ENCODE measurements around the gene GLRA3. TPM values are rescaled to one million over a fixed set of nuclear protein-coding genes. Genes with fewer than 3 reads are reported as not detected.
A peak's percentile ranks its signal among the peaks of the same experiment; 100 is the strongest.
"Not testable (repeated sequence)": the region's sequence is repeated elsewhere in the genome, so short reads cannot be mapped to it uniquely, and the experiment has no call there.

Gene GLRA3
- not detected in 2 replicates for total RNA-seq
- polyA plus RNA-seq (2012), result not detected

DNA sequence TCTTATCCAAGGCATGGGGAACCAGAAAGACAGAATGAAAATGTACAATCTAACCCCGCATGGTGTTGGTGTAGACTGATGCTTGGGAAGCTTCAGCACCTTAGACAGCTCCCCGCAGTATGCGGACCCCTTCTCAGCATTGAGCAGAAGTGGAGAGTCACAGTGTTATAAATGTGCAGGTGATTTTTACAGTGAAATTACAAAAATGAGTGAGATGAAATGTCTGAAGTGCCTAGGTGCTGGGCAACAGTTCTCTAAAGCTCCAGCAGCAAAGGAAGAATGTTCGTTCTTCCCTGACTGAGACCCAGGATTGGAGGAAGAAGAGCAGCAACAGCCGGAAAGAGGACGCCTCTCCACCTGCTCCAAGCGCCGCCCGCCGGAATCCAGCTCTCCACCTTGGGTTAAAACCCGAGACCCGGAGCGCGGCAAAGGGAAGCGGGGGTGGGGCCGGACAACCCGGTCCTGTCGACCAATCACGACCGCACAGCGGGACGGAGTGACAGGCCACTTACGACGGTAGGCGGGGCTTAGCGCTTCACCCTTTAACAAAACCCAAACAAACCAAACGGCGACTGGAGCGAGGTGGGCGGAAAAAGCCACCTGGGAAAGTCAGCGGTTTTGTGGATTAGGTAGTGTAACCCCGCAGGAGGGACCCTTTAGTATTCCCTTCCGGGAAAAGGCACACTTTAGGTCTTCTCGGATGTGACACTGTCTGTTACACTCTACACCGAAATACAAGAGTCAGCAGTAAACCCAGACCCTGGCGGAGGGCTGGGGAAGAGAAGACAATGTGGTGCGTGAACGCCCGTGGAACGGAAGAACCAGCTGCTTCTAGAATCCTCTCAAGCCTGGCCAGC lies at the start of gene GLRA3:
TSS of gene GLRA3 (minus strand) at position 403 of the 857 bp plus-strand sequence. CDS start 436 bp downstream, outside the sequence.
- DNase-seq (ENCODE audit: low read depth), result peak; percentile 63

DNA sequence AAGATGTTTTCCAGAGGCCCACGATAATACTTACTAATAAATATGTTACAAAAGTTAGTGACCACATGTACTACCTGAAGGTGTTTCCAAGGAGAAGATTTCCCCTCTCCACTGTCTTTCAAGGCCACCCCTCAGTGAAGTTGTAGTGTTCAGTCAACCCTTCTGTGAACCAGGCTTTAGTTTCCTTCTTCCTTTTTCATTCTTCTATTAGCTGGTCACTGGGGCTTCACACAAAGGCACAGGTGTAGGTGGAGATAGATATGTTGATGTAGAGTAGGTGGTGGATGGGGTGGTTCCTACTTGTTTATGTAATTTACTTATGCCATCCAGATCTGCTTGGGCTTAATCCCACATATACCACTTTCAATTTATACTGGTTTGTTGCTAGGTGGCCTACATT lies 45.9 kb upstream of the GLRA3 start:
- DNase-seq (ENCODE audit: low read depth), result no peak

DNA sequence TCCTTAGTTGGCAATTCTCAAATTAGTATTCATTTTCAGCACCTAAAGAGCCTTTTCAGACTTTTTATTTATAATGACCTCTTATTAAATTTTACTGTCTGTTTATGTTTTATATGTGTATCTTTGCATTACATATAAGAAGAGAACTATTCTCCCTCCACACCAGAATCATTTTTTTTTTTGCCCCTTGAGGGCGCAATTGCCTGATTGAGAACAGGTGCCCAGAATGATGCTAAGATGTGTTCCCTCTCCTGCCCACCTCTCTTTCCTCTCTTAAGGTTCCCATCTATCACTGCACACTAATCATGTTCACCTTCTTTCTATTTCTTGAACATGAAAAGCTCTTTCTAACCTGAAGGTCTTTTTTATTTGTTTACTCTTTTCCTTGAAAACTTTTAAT lies 44.9 kb upstream of the GLRA3 start:
- DNase-seq (ENCODE audit: low read depth), result peak; percentile 9

DNA sequence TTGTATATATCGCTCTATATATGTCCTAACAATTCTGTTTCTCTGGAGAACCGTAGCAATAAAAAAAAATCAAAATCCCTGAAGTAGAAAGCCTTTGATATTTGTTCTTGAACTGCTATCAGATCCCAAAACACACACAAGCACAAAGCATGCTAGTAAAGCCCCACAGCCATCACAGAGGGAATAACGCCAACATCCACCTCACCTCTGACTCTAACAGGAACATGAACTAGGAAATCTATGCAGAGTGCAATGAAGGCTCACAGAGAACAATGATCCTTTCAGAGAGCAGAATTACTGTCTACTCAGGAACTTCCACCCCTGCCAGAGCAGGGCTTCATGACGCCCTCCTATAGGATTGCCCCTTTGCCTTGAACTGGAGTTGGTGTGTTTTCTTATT lies 44.1 kb upstream of the GLRA3 start:
- DNase-seq (ENCODE audit: low read depth), result not testable (repeated sequence)

DNA sequence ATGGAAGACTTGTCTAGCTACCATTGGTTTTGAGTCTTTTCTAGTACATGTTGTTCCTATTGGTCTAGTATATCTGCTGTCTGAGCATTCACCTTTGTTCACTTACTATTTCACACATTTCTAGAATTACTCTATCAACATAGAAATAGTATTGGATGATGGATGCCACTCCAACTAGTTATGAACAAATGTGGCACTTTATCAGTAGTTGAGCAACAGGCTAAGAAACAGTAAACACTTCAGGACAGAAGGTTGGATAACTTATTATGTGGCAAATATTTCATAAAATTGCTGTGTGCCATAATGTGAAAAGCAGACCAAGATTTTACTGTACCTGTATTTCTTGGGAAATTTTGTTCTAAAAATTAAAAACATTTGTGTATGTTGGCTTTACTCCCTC lies 42.4 kb upstream of the GLRA3 start:
- no peak for DNase-seq (ENCODE audit: low read depth)

DNA sequence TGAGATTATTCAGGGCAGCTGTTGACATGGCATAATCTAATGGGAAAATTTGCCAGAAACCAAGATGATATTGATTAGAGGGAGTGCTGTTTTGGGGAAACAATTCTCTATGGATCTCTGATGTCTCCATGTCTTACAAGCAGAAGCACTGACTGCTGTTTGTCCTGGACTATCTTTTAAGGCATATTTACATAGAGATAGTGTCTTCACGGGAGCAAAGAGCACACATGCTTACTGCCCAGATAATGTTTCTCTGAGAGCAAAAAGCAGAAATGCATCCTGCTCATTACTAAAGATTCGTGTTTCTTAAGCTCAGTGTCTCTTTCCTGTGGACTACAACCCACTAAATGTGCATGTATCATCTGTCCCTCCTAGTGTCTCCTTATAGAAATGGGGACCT lies 41.3 kb upstream of the GLRA3 start:
- DNase-seq (ENCODE audit: low read depth), result no peak

DNA sequence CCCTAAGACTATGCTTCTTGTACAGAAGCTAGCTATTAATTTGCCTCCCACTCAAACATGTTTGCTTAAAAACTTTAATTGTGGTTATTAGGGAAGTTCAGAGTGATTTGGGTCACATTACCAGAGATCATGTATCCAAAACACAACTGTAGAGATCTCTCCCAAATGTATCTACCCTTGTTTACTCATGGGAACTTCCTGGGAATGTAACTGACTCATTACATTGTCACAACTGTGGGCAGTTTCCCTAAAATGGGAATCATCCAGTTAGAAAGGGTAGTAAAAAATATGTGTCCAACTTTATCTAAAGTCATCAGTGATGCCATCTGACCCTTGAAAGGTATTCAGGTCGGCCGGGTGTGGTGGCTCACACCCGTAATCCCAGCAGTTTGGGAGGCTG lies 40.3 kb upstream of the GLRA3 start:
- peak; percentile 28 for DNase-seq (ENCODE audit: low read depth)

DNA sequence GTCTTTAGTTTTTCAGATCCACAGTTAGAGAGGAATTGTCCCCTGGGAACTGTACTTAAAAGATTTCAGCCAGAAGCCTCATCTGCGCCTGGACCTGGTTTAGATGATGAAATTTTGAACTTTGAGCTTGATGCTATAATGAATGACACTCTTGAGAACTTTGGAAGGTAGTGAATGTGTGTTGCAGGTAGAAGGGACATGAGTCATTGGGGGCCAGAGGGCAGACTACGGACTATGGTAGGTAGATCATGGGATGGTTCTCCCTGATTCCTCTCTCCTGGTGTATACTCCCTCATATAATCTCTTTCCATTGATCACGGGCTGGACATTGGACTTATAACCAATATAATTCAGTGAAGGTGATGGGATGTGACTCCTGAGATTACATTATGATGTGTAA lies 38.9 kb upstream of the GLRA3 start:
- DNase-seq (ENCODE audit: low read depth), result no peak

DNA sequence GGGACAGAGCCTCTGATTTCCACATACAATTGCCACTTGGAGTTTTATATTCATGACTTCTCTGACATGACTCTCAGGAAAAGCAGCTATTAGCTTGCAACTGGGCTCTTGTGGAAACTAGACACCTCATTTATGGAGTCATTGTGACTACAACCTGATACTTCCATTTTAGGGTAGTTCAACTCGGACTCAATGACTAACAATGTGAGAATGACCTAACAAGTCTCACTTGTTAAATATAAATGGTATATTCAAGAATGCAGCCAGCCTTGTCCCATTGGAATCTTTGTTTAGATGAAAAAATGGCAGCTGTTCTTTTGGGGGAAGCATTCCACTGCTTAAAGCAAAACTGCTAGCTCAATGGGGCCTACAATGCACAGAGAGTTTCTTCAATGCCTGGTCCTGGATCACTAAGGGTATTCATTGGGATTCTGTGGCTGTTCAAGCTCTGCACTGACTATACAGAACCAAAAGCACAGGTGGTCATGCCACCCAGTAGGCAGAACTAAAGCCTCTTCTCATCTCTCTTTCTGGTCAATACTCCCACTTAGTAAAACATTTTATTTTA lies 36.5 kb upstream of the GLRA3 start:
- peak; percentile 22 for DNase-seq (ENCODE audit: low read depth)

DNA sequence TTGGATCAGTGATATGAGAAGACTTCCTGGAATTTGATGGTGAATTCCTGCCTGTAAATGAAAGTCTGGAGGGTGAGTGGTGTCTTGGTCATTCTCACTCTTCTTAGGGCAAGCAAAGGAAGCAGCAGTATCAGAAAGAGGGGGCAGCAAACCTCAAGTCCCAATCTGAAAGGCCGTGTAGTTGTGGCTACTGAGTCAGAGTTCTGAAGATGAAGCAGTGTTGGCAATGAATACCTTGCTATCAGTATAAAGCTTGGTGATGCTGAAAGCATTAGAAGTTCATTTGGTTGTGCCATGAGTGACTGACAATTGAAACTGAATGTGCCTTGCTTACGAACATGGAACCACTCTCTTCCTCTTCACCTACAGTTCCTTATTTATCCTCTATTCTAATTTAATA lies 35.0 kb upstream of the GLRA3 start:
- no peak for DNase-seq (ENCODE audit: low read depth)

DNA sequence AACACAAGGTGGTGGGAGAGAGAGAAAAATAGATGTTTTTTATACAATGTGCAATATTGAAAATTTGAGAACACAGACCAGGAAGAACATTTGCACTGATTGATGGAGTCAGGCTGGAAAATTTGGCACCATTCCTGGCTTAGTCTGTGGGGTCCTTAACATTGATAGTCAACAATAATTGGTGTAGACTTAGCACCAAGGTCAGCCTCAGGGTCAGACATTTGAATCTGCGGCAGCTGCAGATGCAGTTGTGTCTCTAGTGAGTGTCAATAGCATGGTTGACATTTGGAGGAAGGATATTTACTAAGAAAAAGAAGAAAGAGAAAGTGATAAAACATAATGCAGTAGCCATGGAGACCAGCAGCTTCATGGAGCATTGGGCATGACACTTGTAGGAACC lies 31.5 kb upstream of the GLRA3 start:
- DNase-seq (ENCODE audit: low read depth), result peak; percentile 14

DNA sequence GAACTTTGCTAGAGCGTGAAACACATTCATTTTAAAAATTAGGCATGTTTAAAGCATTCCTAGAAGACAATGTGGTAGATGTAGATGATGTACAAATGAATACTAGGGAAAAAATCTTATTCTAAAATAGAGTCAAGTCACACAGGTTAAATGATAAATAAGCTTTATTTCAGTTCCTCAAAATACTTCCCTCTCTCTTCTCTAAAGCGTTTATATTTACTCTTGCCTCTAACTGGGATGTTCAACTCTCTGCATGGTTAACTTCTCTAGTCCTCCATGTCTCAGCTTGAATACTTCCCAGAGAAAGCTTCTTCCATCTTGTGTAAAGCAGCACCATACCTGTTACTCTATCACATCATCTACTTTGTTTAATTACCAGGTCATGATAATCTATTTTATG lies 30.9 kb upstream of the GLRA3 start:
- no peak for DNase-seq (ENCODE audit: low read depth)

DNA sequence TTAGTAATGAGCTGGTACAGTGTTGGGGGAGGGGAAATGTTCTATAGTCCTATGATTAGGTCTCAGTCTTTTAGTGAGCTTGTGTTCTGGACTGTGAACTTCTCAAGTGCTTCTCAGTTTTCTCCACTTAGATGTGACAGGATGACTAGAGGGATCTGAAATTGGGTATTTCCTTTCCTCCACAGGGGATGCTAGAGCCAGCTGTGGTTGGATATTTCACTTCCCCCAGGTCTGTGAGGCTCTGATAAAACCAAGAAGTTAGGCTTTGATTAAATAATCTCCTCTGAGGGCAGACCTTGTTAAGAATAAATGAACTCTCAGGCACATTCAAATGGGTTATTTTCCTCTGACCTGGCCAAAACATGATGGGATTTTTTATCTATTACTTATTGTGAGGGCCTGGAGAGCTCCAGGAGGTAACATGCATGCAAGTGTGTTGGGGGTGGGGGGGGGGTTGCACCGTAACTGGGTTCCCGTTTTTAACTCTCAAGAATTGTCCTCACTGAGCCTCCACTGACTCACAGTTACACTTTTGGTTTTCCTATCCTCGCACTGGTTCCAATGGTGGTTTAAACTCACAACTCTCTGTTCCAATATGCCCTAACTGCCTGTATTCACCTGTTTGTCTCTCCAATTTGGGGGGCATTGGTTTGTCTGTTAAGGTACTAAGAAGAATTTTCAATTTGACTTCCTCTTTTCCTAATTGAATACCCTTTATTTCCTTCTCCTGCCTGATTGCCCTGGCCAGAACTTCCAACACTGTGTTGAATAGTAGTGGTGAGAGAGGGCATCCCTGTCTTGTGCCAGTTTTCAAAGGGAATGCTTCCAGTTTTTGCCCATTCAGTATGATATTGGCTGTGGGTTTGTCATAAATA lies 28.1 kb upstream of the GLRA3 start:
- DNase-seq (ENCODE audit: low read depth), result no peak

DNA sequence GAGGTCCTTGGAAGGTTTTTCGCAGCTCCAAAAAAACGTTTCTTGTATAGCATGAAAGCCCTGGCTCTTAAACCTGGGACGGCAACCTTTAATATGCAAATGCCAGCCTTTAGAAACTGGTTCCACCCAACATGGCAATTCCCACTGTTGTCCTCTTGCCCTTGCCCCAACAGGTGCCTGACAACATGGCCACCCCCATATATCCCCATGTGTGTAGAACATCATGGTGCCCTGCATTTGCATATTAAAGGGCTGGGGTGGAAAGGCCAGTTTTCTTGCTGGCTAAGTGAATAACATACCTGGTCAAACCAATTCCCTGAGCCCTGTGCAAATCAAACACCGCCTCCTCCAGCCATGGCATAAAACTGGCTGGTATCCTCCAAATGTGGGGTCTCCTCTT lies 26.0 kb upstream of the GLRA3 start:
- DNase-seq (ENCODE audit: low read depth), result no peak

DNA sequence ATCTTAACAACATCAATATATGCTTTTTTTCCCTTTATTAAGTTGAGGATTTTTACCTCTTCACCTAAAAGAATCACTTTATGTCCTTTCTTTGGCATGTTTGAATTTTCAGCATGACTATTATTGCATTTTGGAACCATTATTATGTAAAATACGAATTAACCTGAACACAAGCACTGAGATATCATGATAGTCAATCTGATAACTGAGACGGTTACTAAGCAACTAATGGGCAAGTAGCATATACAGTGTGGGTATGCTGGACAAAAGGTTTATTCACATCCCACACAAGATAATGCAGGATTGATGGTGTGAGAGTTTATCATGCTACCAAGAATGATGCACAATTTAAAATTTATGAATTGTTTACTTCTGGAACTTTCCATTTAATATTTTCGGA lies 24.6 kb upstream of the GLRA3 start:
- no peak for DNase-seq (ENCODE audit: low read depth)

DNA sequence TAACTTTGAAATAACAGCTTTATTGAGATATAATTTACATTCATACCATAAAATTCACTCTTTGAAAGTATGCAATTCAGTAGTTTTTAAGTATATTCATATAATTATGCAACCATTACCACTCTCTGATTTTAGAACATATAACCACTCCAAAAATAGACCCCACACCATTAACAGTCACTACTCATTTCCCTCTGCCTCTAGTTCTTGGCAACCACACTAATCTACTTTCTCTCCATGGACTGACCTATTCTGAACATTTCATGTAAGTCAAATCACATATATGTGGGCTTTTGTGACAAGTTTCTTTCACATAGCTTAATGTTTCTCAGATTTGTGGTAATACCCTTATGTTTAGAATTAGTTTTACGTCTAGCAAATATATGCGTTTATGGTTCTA lies 19.5 kb upstream of the GLRA3 start:
- DNase-seq (ENCODE audit: low read depth), result no peak

DNA sequence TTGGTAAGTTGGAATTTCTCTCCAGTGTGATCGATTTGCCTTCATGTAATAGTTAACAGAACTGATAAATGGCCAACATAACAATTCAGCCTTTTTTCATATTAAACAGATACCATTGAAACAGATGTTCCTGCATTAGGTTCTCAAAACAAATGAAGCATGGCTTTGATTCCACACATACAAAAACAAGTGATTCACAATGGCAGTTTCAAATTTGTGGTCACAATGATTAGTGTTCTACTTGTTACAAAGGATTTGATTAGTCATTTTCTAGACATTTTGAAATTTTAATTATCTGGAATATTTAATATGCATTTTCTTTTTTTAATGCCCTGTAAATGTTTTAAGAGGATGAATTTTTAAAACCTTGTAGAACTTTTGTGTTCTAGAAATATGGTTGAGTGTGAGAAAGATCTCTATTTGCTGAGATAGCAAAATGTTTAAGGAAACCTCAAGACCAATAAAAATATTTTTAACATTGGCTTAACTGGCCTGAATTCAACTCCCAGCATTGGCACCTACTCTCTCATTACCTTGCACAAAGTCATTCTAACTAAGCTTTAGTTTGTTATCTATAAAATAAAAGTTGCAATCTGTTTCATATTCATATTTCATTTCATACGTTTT lies 18.9 kb upstream of the GLRA3 start:
- peak; percentile 10 for DNase-seq (ENCODE audit: low read depth)

DNA sequence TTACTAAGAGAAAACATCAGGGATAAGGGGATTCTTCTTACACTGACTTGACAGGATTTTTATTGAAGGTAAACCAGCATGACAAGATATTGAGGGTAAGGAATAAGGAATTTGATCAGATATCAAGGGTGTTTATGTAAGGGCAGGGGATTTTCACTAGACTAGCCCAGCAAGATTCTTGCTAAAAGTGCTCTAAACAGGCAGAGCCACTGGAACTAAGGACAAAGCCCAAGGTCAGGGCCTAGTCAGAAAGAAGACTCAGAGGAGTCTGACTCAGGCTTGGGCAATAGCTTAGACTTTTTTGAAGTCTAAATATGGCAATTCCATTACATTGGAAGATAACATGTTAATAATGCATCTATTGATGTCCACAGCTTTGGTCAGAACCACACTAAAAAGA lies 6.5 kb upstream of the GLRA3 start:
- no peak for DNase-seq (ENCODE audit: low read depth)

DNA sequence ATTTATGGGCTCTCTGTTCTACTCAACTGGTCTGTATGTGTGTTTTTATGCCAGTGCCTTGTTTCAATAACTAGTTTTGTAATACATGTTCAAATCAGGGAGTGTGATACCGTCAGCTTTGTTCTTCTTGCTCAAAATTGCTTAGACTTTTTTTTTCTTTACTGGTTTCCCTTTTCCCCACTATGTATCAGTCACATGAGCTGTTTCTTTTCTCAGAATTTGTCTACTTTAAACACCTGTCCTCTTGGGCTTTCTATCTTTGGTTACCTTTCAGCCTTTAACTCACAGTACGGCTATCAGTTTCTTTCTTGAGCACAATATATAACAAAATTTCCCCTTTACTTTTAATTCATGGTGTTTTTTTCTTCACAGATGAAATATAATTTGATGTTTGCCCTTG lies 5.4 kb upstream of the GLRA3 start:
- no peak for DNase-seq (ENCODE audit: low read depth)

DNA sequence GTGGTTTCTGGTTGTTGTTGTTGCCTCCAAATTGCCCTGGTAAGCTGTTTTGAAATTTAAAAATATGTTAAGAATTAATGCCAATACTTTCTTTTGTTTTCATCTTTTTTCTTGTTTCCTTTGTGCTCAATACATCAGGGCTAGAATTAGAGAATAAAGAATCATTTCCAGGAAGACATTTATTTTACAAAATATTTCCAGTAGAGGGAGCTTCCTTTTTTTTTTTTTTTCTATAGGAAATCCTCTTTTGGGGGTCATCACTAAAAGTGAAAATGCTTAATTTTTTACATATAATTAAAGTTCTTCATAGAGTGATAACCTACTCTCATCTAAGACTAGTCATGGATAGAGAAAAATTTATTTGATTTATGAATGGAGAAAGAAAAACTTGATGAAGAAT lies 2.4 kb downstream of the GLRA3 start:
- DNase-seq (ENCODE audit: low read depth), result no peak

DNA sequence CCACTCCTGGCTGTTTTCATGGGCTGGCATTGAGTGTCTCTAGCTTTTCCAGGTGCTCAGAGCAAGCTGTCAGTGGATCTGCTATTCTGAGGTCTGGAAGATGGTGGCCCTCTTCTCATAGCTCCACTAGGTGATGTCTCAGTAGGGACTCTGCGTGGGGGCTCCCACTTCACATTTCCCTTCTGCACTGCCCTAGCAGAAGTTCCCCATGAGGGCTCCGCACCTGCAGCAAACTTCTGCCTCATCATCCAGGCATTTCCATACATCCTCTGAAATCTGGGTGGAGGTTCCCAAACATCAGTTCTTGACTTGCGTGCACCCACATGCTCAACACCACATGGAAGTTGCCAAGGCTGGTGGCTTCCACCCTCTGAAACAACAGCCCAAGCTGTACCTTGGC lies 13.8 kb downstream of the GLRA3 start:
- DNase-seq (ENCODE audit: low read depth), result no peak

DNA sequence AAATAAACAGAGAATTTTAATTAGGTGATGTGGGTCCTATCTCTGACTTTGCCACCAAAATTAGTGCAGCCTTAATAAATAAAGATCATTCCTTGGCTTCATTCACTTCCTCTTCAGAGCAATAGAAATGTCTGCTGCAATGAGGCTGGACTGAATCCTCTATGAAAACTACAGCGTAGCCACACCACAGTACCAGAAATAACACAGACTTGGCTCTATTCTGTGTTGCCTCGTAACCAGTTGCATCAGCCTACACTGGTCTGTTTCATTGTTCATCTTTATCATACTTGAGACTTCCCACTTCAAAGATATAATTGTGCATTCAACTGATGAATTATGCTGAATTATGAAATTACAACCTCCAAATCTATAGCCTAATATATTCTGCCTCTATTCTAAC lies 15.8 kb downstream of the GLRA3 start:
- DNase-seq (ENCODE audit: low read depth), result no peak

Measured in myocyte (in vitro differentiated cells).